NCI-H460 (cell line): Measurements from ENCODE around the gene DHX32. TPM values are rescaled to one million over a fixed set of nuclear protein-coding genes. Genes with fewer than 3 reads are reported as not detected.

Source experiments
- small RNA-seq, 2 experiments: library from RNA; depleted of rRNA; stranded (forward); fragments of <200 nt; gene quantifications; one replicate each; pipeline ENCODE3, GENCODE V24; 2014
- total RNA-seq: library from RNA; depleted of rRNA; stranded (reverse); fragments of >200 nt; shearing (Covaris generic); gene quantifications from 2 replicates; pipeline ENCODE4 v1.2.3, GENCODE V29; 2014; rRNA removed

DHX32 gene
- total RNA-seq, 1 experiment from 2014 or later = 43.4 TPM

Small RNAs within 50 kb of the gene (small RNA-seq; reads per million reads assigned to genes)
- gene MIR4484 (0 to 0.02 reads per million in 2 experiments), gene RF00017 (0 reads per million in 2 experiments), gene RNU2-42P (0 reads per million in 2 experiments)

Other genes starting within 250 kb of the DHX32 start
- gene TEX36, start 198.1 kb downstream of the DHX32 start, total RNA-seq = not detected in 2 replicates
- 21.8 and 24.9 TPM in 2 replicates for gene EDRF1, start 161.6 kb downstream of the DHX32 start, total RNA-seq
- gene MMP21, start 105.5 kb downstream of the DHX32 start, total RNA-seq = not detected in 2 replicates
- gene UROS, start 58.0 kb downstream of the DHX32 start, total RNA-seq = 50.4 and 55.0 TPM in 2 replicates
- gene BCCIP, start 57.7 kb downstream of the DHX32 start, total RNA-seq = 85.3 and 102 TPM in 2 replicates
- gene FANK1, start 15.3 kb upstream of the DHX32 start, total RNA-seq = 0.20 and 0.63 TPM in 2 replicates